HCT116 (cell line): ENCODE measurements around the gene QSOX1. TPM values are rescaled to one million over a fixed set of nuclear protein-coding genes. Genes with fewer than 3 reads are reported as not detected.

Experiments used
- ATAC-seq: fragments of 200-7000 bp; cut with Tn5 transposase; 2 replicates; pipeline ENCODE4 v1.9.1; 2020; ENCODE audit warnings: mild to moderate bottlenecking, moderate library complexity
- BruUV-seq: library from RNA; stranded (reverse); fragments of 400-500 nt; replicated peaks from 2 replicates; lab custom pipeline; 2021; lab: Mats Ljungman, UMichigan
- CTCF ChIA-PET: fragments of 300-600 bp; sonication (Branson Sonifier 250); formaldehyde crosslinking; loops from one replicate; lab custom pipeline; 2021; ENCODE audit warnings: antibody characterized with exemption; lab: Charles Lee
- POLR2A ChIA-PET: fragments of 300-600, 350-600 bp; sonication (Branson Sonifier 250); formaldehyde crosslinking; loops from one replicate; lab custom pipeline; 2021; ENCODE audit warnings: antibody characterized with exemption; lab: Charles Lee
- RAD21 ChIA-PET, 2 experiments: fragments of 300-600 bp; sonication (Branson Sonifier 250); formaldehyde crosslinking; loops; one replicate each; lab custom pipeline; 2023; ENCODE audit warnings: low total read pairs in 2 of 2; ENCODE audit not compliant: uncharacterized antibody in 2 of 2, unreplicated experiment in 2 of 2, low non-redundant PET in 1 of 2; lab: Charles Lee
- DNase-seq: peaks from one replicate; pipeline ENCODE4 v3.0.0-alpha.2; 2010; ENCODE audit warnings: low read depth, low spot score
- H2AFZ ChIP-seq: fragments of 200-600 bp; shearing (Covaris generic), sonication (generic); 2 replicates; pipeline ENCODE4 v1.6.1; 2017; ENCODE audit warnings: low read depth, mixed run types, mixed read lengths, antibody characterized with exemption, low read length; ENCODE audit not compliant: poor library complexity, severe bottlenecking
- H3K27ac ChIP-seq: 2 replicates; pipeline ENCODE4 v1.5.1; 2012; ENCODE audit warnings: low read depth, low read length
- H3K27me3 ChIP-seq: fragments of 200-600 bp; sonication (generic); 2 replicates; pipeline ENCODE4 v1.6.1; 2016; ENCODE audit warnings: mixed run types, low read length, mixed read lengths; ENCODE audit not compliant: insufficient read depth
- H3K36me3 ChIP-seq, 2 experiments: fragments of 200-500 bp in 1 of 2; fragments of 200-600 bp in 1 of 2; sonication (Bioruptor generic) in 1 of 2; sonication (generic) in 1 of 2; 2 replicates each; pipeline versions ENCODE4 v1.5.1 to v1.6.1; 2014 to 2016; ENCODE audit warnings: low read length in 2 of 2, inconsistent platforms in 1 of 2, mixed read lengths in 1 of 2, mixed run types in 1 of 2; ENCODE audit not compliant: insufficient read depth in 2 of 2, control insufficient read depth in 1 of 2
- H3K4me1 ChIP-seq, 2 experiments: fragments of 200-600 bp in 1 of 2; sonication (generic) in 1 of 2; 2 replicates each; pipeline versions ENCODE4 v1.5.1 to v1.6.1; 2012 to 2017; ENCODE audit warnings: low read length in 2 of 2, inconsistent platforms in 1 of 2, mild to moderate bottlenecking in 1 of 2, mixed read lengths in 1 of 2, mixed run types in 1 of 2, moderate library complexity in 1 of 2; ENCODE audit not compliant: insufficient read depth in 2 of 2, control insufficient read depth in 1 of 2
- H3K4me2 ChIP-seq: fragments of 200-600 bp; sonication (generic); 2 replicates; pipeline ENCODE4 v1.6.1; 2017; ENCODE audit warnings: mixed run types, low read length, mixed read lengths
- H3K4me3 ChIP-seq, 2 experiments: fragments of 200-600 bp in 1 of 2; sonication (generic) in 1 of 2; replicated peaks in 1 of 2; 2 replicates each; pipeline ENCODE4 v1.5.1; 2011 to 2016; ENCODE audit warnings: low read length in 2 of 2, control low read depth in 1 of 2, low read depth in 1 of 2, mild to moderate bottlenecking in 1 of 2, mixed read lengths in 1 of 2, mixed run types in 1 of 2
- H3K79me2 ChIP-seq: fragments of 200-600 bp; sonication (generic); 2 replicates; pipeline ENCODE4 v1.6.1; 2017; ENCODE audit warnings: mild to moderate bottlenecking, mixed run types, low read length, moderate library complexity, mixed read lengths; ENCODE audit not compliant: insufficient read depth
- H3K9ac ChIP-seq: fragments of 200-600 bp; sonication (generic); 2 replicates; pipeline ENCODE4 v1.6.1; 2016; ENCODE audit warnings: low read length, mixed read lengths
- H3K9me2 ChIP-seq: fragments of 200-600 bp; sonication (generic), shearing (Covaris generic); 2 replicates; pipeline ENCODE4 v1.6.1; 2017; ENCODE audit warnings: mixed run types, mild to moderate bottlenecking, moderate library complexity; ENCODE audit not compliant: insufficient read depth
- H3K9me3 ChIP-seq, 2 experiments: fragments of 200-500 bp in 1 of 2; fragments of 200-600 bp in 1 of 2; sonication (Bioruptor generic) in 1 of 2; sonication (generic) in 1 of 2; 2 replicates each; pipeline ENCODE4 v1.6.1; 2014 to 2017; ENCODE audit warnings: low read length in 2 of 2, mixed read lengths in 2 of 2, inconsistent platforms in 1 of 2, low read depth in 1 of 2, mild to moderate bottlenecking in 1 of 2, mixed run types in 1 of 2, moderate library complexity in 1 of 2; ENCODE audit not compliant: control insufficient read depth in 1 of 2, insufficient read depth in 1 of 2
- H4K20me1 ChIP-seq: fragments of 200-600 bp; sonication (generic), shearing (Covaris generic); 2 replicates; pipeline ENCODE4 v1.6.1; 2017; ENCODE audit warnings: mixed run types, mild to moderate bottlenecking, moderate library complexity; ENCODE audit not compliant: insufficient read depth
- ATF3 ChIP-seq: IDR thresholded peaks from 2 replicates; pipeline ENCODE4 v1.6.1; 2012
- CEBPB ChIP-seq: IDR thresholded peaks from 2 replicates; pipeline ENCODE4 v1.6.1; 2012; ENCODE audit warnings: low read depth
- CTCF ChIP-seq, 3 experiments: fragments of 200-600 bp in 1 of 3; sonication (generic) in 1 of 3; IDR thresholded peaks in 2 of 3; conservative IDR thresholded peaks in 1 of 3; 2 replicates each; pipeline ENCODE4 v1.5.1; 2012 to 2017; ENCODE audit warnings: low read depth in 2 of 3, low read length in 2 of 3, antibody characterized with exemption in 1 of 3, borderline replicate concordance in 1 of 3, control low read depth in 1 of 3, mild to moderate bottlenecking in 1 of 3, mixed read lengths in 1 of 3, mixed run types in 1 of 3, moderate library complexity in 1 of 3; ENCODE audit not compliant: insufficient read depth in 1 of 3
- EGR1 ChIP-seq: IDR thresholded peaks from 2 replicates; pipeline ENCODE4 v1.6.1; 2012; ENCODE audit warnings: low read depth
- ELF1 ChIP-seq: IDR thresholded peaks from 2 replicates; pipeline ENCODE4 v1.6.1; 2012; ENCODE audit warnings: low read depth, borderline replicate concordance
- EZH2 ChIP-seq: fragments of 200-600 bp; sonication (generic); IDR thresholded peaks from 2 replicates; pipeline ENCODE4 v1.6.1; 2017; ENCODE audit warnings: antibody characterized with exemption, mixed run types
- FOSL1 ChIP-seq: IDR thresholded peaks from 2 replicates; pipeline ENCODE4 v1.6.1; 2012; ENCODE audit warnings: low read depth
- MAX ChIP-seq: IDR thresholded peaks from 2 replicates; pipeline ENCODE4 v1.6.1; 2012
- RAD21 ChIP-seq: IDR thresholded peaks from 2 replicates; pipeline ENCODE4 v1.6.1; 2012; ENCODE audit warnings: low read depth, mild to moderate bottlenecking
- REST ChIP-seq: IDR thresholded peaks from 2 replicates; pipeline ENCODE4 v1.6.1; 2012; ENCODE audit warnings: low read depth
- SIN3A ChIP-seq: IDR thresholded peaks from 2 replicates; pipeline ENCODE4 v1.6.1; 2012; ENCODE audit warnings: low read depth
- SRF ChIP-seq: IDR thresholded peaks from 2 replicates; pipeline ENCODE4 v1.6.1; 2012; ENCODE audit warnings: low read depth
- TCF7L2 ChIP-seq: IDR thresholded peaks from 2 replicates; pipeline ENCODE4 v1.7.0; 2011; ENCODE audit warnings: borderline replicate concordance, inconsistent platforms; ENCODE audit not compliant: insufficient read depth, insufficient read length; ENCODE audit errors: extremely low read depth
- YY1 ChIP-seq: IDR thresholded peaks from 2 replicates; pipeline ENCODE4 v1.6.1; 2011; ENCODE audit warnings: low read length, low read depth, moderate library complexity, mild to moderate bottlenecking; ENCODE audit not compliant: insufficient replicate concordance; ENCODE audit errors: extremely low read depth
- ZBTB33 ChIP-seq: IDR thresholded peaks from 2 replicates; pipeline ENCODE4 v1.6.1; 2011; ENCODE audit warnings: mild to moderate bottlenecking, low read length, moderate library complexity; ENCODE audit not compliant: insufficient replicate concordance; ENCODE audit errors: extremely low read depth
- ZFX ChIP-seq: fragments of 450-650 bp; IDR thresholded peaks from 2 replicates; pipeline ENCODE4 v1.6.1; 2017
- intact Hi-C: fragments of 100-400 bp; cut with micrococcal nuclease; formaldehyde crosslinking; loops from 2 replicates; pipeline ENCODE4 v1.10.0; 2022
- total RNA-seq: library from RNA; stranded (reverse); gene quantifications from one replicate; pipeline ENCODE4 v1.2.1, GENCODE V29; 2021; ENCODE audit not compliant: unreplicated experiment

Gene QSOX1
- total RNA-seq, 1 experiment from 2014 or later: 89.2 TPM

GRCh38 chr1:180135535-180135934, 19.1 kb upstream of the QSOX1 start:
- BruUV-seq: no TSS peak
- CTCF ChIA-PET: no interaction called here

More at GRCh38 chr1:180135535-180135934, 19.1 kb upstream of the QSOX1 start:
- H3K9me3 ChIP-seq: no peaks in the 10 kb centered on the region
- DNase-seq: no peak
- intact Hi-C loops: no loop called here
- no peak overlapping the region for H3K9ac ChIP-seq
- POLR2A ChIA-PET: no interaction called here
- peaks cover 0 to 12% of the 10 kb centered on the region in 2 experiments; a peak in 2 of 4 replicates for H3K4me1 ChIP-seq
- RAD21 ChIA-PET: no interaction called here
- H3K79me2 ChIP-seq: no peaks in the 10 kb centered on the region
- H3K27me3 ChIP-seq: no peaks in the 10 kb centered on the region
- H3K27ac ChIP-seq: no peak overlapping the region
- ATAC-seq: no peak
- no peak overlapping the region for H2AFZ ChIP-seq
- H3K36me3 ChIP-seq: no peaks in the 10 kb centered on the region
- H3K4me2 ChIP-seq: no peak overlapping the region
- no peaks in the 10 kb centered on the region for H4K20me1 ChIP-seq
- TF ChIP-seq FOSL1 (no peak), SRF (no peak), ELF1 (no peak), CTCF (IDR thresholded peaks at IDR 0.05 in 2 of 3, conservative IDR thresholded peaks at IDR 0.05 in 1 of 3; ENCODE audit: borderline replicate concordance in 1 of 3, insufficient read depth in 1 of 3, low read depth in 2 of 3, low read length in 2 of 3) (no peak), YY1 (no peak), EZH2 (no peak), ZBTB33 (no peak), MAX (no peak), SIN3A (no peak), ZFX (no peak), EGR1 (no peak), TCF7L2 (no peak), RAD21 (no peak), CEBPB (no peak), REST (no peak), ATF3 (no peak)
- TF ChIP-seq, all 23 proteins: peak for 0
- H3K4me3 ChIP-seq: no peak overlapping the region
- no peaks in the 10 kb centered on the region for H3K9me2 ChIP-seq
